Fibroblast of skin of left biceps (primary cell): Measurements from ENCODE around the gene ALG2.

Experiments used
- DNase-seq, 2 experiments: peaks; one replicate each; pipeline ENCODE4 v3.0.0-alpha.2; 2013; ENCODE audit warnings: low read depth in 2 of 2

The ALG2 gene

DNA sequence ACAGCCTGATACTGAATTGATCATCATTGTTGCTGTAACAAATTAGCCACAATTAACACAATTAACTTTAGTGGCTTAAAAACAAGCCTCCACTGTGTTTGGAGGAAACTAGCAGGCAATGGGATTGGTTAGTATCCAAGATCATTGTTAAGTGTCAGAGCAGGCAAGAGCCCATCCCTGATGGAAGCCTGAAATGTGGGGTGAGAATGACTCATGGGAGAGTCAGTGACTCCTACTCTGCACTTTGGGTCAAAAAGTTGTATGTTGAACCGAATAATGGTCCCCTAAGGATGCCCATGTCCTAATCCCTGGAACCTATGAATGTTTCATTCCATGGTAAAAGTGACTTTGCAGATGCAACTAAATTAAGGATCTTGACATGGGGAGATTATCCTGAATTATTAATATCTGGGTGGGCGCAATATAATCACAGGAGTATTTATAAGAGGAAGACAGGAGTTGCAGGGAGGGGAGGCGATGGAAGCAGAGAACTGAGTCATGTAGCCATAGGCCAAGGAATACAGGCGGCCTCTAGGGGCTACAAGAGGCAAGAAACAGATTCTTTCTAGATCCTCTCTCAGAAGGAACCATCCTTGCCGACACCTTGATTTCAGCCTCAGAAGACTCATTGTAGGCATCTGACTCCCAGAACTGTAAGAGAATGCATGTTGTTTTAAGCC is 28.8 kb downstream of the ALG2 start:
- no peak for DNase-seq

- no peak for DNase-seq
Observed at GRCh38 chr9:99190597-99191283, 31.0 kb downstream of the ALG2 start.

GRCh38 chr9:99189887-99190596 is 31.7 kb downstream of the ALG2 start:
- no peak for DNase-seq

DNA sequence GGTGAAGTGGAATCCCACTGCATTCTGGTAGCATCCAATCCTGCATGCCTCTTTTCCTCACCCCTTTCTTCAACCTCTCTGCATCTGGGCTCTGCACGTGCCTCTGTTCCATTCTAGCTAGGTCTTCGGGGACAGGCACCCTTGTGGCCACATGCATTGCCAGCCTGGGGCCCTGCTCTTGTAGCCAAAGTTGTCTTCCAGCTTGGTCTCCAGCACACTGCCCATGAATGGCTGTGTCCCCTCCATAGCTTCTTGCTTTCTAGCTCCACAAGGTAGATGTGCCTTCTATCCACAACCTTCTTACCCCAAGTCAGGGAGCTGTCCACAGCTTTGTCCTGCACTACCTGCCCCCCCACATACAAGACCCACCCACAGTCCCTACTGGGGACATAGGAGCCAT is 32.6 kb downstream of the ALG2 start:
- no peak for DNase-seq

DNA sequence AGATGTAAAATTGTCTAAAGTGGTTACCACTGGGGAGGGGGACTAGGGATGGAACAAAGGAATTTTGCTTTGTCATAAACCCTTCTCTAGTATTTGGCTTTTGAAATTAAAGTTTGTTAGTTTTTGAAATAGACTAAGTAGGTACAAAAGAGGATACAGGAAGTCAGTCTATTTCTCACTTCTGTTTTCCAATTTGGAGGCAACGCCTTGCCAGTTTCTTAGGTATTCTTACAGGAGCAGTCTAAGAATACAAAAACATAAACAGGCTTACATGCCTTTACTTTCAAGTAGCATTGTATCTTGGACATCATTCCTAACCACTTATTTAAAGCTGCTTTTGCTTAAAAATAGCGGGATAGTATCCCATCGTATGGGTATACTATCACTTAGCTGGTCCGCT is 34.4 kb downstream of the ALG2 start:
- DNase-seq: no peak

- no peak for DNase-seq
Observed at GRCh38 chr9:99185934-99186333, 35.8 kb downstream of the ALG2 start.

DNA sequence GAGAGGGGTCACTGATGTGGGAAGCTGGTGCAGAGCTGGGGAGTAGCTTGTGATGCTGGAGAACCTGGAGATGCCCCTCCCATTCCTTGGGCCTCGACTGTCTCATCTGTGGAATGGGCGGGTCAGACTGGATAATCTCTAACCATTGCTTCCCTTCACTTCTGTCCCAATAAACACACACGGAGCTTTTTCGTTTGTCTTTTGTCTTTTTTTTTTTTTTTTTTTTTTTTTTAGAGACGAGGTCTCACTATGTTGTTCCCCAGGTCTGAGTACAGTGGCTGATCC is 36.5 kb downstream of the ALG2 start:
- no peak for DNase-seq

DNA sequence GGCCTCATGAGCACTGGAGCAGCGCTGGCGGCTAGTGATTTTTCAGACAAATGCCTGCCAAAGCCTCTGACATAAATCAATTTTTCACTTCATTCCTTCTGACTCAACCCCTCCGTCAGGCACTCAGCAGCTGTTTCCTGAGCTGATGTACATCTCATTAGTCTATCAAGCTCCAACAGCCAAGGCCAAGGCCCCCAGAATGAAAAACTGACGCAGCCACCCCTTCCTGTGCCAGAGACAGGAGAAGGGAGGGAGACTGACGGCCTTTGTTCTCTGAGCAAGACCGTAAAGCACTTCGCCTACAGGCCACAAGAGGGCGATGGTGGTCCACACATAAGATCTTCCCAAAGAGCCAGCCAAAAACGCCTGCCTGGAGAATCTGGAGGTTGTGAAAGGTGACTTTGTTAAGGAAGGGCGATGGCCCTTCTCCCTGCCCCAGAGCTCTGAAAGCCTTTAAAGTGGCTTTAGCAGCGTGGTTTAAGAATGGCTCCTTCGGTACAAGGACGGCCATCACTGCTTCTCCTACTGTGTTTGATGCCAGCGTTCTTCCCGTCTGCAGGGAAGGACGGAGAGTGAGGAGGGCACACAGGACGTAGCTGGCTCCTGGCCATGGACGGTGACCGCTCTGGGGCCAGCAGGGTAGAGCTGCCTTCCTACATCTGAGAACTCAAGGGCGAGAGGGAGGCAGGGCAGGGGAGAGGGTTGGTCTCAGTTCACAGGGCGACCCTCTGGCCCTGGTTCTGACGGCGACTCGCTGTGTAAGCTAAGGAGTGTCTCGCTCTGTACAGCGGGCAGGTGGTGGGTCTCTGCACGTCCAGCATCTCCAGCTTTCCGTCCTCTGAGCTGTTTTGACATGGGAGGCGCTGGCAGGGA is 37.0 kb downstream of the ALG2 start:
- DNase-seq: peak; percentile 97

GRCh38 chr9:99184110-99184474 is 37.6 kb downstream of the ALG2 start:
- DNase-seq: no peak

DNA sequence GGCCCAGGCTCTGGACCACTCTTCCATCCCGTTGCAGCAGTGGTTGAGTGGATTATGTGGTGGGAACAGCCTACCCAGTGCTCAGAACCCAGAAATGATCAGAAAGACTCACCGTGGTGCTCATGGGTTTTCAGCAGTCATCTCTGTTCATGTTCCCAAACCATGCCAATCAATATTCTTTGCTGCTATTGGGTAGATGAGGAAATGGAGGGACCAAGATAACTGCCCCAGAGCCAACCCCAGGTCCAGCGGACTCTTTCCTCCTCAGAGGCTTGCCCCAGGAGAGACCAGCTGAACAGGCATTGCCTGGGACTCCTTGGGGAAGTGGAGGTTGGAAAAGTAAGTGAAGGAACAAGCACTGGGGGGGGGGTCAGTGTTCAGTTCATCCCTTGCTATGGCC is 38.1 kb downstream of the ALG2 start:
- DNase-seq: no peak

DNA sequence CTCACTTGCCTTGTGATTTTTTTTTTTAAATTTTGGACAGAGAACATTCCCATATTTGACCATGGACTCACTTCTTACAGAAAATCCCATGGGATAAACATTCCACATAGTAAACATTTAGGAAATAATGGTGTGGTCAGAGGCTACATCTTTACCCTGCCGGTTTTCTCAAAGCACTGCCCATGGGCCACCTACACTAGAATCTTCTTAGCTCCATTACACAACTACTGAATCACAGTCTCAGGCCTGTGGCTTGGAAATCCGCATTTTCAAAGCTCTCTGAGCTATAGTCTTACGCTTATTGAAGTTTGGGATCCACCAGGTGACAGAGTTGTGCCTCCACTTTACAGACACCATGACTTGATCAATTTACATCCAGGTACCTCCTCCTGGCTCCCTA is 39.4 kb downstream of the ALG2 start:
- DNase-seq: no peak

DNA sequence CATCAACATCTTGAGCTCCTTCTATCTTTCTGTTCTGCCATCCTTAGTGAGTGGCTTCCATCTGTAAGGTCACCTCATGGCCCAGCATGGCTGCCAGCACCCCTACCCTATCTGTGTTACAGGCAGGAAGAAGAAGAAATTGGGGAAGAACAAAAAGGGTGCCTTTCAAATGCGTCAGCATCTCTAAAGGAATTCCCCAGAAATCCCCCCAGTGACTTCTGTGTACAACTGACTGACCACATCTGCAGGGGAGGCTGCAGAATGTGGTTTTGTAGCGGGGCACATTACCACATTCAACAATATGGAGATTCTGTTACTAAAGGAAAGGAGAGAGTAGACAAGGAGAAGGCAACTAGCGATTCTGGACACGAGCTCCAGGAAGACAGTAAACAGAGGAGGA is 40.1 kb downstream of the ALG2 start:
- peak in 1 of 2 experiments; percentile 20 for DNase-seq

- DNase-seq: no peak
Observed at GRCh38 chr9:99181206-99181605, 40.5 kb downstream of the ALG2 start.

DNA sequence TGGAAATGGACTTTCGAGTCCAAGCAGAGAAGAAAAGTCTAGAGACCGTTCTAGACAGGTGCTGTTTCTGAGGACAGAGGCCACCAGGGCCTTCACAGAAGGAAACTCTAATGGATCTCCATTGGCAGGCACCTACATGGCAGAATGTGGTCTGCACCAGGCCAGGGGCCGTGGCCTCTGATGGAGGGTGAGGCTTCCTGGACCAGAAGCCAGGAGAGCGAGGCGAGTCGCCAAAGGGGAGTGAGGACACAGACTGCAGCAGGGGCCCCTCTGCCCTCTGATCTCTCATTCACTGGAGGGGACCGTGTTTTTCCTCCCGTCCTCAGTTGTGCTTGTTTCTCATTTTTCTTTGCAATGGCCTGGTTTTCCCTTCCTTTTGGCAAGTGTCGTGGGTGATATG is 41.1 kb downstream of the ALG2 start:
- DNase-seq: no peak

DNA sequence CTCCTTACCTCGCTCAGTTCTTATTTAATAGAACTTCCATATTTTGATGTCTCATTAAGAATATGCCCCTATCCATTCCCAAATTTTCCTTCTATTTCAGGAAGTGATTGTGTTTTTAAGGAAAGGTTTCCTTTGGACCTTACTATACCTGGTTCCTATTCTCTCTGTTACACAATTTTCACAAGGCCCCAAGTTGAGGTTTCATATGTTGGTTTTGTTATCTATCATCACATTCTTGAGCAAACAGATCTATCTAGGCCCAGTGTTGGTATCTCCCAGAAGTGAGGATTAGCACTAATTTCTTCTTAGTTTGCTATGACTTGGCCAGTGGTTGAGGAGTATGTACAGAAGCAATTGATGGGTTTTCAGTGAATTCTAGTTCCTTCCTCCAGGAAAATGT is 41.5 kb downstream of the ALG2 start:
- DNase-seq: no peak

DNA sequence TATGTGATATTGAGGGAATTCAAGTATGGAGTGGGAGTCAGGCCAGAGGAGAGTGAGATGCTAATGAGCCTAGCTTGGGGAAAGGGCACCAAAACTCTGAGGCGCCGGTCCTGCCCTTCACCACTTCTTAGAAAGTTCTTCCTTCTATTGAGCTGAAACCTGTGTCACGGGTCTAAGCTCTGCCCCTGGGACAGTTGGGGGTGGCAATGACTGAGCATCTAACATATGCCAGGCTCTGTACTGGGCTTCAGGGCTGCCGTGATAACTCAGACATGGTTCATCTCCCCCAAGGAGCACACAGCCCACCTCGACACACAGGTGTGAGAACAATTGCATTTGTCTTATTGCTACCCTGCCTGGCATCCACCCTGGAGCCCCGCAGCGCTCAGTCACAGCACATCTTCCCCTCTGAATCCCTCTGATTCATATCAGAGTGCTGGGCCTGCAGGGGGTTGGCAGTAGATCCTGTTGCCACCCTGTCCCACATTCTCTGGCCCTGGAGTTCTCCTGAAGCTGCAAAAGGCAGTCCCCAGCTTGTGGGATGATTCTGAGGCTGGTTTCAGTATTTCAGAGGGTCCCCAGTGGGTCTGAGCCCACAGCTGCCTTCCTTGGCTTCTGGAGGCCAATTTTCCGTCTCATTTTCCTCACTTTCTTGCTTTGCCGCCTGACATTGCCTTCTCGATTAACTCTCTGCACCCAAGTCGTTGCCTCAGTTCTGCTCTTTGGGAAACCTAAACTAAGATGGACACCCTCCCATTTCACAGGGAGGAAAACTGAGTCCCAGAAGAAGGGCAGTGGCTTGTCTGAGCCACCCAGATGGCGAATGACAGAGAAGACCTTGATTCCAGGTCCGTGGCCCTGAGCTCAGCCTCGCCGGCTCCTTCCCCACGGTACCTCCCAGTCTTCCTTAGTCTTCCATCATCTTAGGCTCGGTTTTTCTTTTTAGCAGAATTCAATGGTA is 42.5 kb downstream of the ALG2 start:
- no peak for DNase-seq

DNA sequence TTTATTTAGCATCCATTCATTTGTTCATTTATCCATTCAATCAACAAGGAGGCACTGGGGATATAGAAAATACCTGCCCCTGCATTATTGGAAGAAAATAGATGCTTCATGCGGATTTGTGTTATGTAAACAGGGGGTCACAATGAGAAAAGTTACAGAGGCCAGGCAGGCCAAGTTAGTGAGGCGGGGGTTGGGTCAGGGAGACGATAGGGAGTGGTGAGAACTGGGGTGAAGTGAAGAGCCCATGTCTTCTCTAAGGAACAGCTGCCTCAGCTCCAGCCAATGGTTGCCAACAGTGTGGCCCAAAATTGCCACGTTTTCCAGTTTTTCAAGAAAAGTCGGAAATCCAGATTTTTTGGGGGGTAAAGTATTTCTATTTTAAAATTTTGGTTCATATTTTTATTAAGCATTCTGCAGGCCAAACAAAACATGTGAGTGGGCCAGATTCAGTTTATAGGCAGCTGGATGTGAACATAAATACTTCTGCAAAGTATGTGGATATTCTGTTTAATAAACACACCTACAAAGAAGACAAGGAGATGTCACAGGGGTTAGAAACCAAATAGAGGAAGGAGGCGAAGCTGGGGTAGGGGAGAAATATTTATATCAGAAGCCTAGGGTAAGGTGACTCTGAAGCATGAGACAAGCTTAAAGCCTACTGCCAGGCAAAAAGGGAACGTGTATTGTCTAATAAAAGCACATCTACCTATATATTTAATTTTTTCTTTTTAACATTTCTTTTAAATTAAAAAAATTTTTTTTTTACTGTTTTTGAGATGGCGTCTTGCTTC is 44.0 kb downstream of the ALG2 start:
- no peak for DNase-seq

- no peak for DNase-seq
Observed at GRCh38 chr9:99176527-99177013, 45.2 kb downstream of the ALG2 start.

DNA sequence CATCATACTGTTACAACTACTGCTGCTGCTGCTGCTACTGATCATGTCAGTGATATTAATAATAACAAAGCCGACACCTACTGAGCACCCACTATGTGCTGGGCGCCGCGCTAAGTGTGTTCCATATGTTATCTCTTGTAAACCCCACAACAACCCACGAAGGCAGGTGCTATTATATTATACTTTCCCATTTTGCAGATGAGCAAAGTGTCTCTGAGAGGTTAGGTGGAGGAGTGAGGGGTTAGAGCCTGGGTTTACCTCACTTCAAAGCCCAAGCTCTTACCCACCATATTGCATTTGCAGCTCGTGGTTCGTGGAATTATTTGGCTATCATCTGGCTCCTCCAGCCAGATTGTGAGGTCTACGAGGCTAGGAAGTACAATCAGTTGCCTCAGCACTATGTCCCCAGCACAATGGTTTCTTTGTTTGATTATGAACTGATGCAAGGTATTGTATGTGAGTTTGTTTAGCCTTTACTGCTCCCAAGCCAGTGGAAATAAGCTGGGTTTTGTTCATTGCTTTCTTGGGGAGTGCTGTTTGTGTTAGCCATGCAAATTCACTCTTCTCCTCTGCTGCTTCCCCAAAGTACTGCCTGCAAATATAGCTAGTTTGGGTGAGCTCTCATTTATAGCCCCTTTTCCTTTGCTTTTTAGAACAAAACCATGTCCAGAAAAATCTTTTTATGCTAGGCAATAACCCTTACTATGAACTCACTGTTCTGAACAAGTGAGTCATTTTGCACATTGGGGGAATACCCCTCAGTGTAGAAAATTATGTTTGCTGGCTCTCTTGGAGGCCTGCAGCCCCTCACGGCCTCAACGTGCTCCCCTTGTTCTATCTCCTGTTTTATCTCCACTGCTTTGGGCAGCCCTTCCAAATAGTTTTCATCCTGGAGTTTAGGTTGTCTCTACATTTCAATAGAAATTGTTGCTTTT is 47.9 kb downstream of the ALG2 start:
- DNase-seq: no peak
